LHCN-M2 (cell line): ENCODE data around the gene A3GALT2. TPM values are rescaled to one million over a fixed set of nuclear protein-coding genes. Genes with fewer than 3 reads are reported as not detected.

ENCODE experiments used
- total RNA-seq: library from RNA; depleted of rRNA; stranded (reverse); fragments of >200 nt; gene quantifications from 2 replicates; pipeline ENCODE4 v1.2.3, GENCODE V29; 2014; rRNA removed

The A3GALT2 gene
- total RNA-seq, 1 experiment from 2014 or later: not detected

Other genes with a start within 250 kb of the A3GALT2 start
- 4.9 and 5.0 TPM in 2 replicates for gene AZIN2, start 239.9 kb downstream of the A3GALT2 start, total RNA-seq
- 11.5 and 11.9 TPM in 2 replicates for gene TRIM62, start 139.1 kb downstream of the A3GALT2 start, total RNA-seq
- gene ZNF362, start 64.6 kb downstream of the A3GALT2 start, total RNA-seq: 15.7 and 18.6 TPM in 2 replicates
- gene PHC2, start 110.0 kb upstream of the A3GALT2 start, total RNA-seq: 245 and 251 TPM in 2 replicates
- 8.0 and 9.0 TPM in 2 replicates for gene ZSCAN20, start 151.5 kb upstream of the A3GALT2 start, total RNA-seq